GM21515 (cell line): ENCODE measurements around the gene MCOLN1.

Experiments
- ATAC-seq: cut with Tn5 transposase; IDR thresholded peaks from one replicate; pipeline ENCODE4 v1.9.1; 2021; ENCODE audit not compliant: unreplicated experiment

MCOLN1 gene

GRCh38 chr19:7502552-7502951, 19.9 kb upstream of the MCOLN1 start:
- ATAC-seq: no peak

GRCh38 chr19:7504684-7505083, 17.7 kb upstream of the MCOLN1 start:
- no peak for ATAC-seq

DNA sequence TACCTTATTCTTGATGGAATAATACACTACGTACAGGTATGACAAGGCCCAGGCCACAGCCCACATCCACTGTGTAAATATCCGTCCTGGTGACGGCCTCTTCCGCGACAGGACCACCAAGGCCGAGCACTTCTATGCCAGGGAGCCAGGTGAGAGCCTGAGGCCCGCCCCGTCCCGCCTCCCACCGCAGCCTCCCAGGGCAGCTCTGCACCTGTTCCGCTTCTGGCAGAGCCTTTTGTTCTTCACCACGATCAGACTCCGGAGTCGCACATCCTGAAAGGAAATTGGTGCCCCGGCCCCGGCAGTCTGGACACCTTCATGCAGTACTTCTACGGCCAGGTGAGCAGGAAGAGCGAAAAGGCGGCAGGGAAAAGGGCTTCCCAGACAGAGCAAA, 17.1 kb upstream of the MCOLN1 start:
- ATAC-seq: no peak

DNA sequence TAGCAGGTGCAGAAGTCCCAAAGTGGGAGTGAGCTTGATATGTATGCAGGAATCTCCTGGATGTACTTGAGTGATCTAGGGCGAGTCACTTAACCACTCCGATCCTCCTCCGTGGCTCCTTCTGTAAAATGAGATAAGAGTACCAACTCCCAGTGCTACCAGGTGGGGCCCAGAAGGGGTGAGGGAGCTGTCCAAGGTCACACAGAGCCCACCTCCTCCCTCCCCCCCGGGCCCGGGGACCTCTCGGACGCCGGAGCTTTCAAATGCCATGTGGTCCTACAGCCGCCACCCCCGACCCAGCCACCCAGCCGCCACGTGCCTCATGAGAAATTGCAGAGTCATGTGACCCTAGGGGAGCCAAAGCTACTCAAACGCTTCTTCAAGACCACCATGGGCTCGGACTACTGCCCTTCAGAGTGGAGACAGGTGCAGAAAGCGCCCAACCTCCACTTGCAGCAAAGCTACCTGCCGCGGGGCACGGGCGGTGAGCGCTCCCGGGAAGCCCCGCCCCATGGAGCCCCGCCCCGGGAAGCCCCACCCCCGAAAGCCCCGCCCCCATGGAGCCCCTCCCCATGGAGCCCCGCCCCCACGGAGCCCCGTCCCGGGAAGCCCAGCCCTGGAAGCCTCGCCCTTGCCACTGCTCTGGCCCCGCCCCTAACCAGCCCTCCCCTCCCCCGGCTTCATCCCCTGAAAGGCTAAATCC, 16.6 kb upstream of the MCOLN1 start:
- no peak for ATAC-seq

DNA sequence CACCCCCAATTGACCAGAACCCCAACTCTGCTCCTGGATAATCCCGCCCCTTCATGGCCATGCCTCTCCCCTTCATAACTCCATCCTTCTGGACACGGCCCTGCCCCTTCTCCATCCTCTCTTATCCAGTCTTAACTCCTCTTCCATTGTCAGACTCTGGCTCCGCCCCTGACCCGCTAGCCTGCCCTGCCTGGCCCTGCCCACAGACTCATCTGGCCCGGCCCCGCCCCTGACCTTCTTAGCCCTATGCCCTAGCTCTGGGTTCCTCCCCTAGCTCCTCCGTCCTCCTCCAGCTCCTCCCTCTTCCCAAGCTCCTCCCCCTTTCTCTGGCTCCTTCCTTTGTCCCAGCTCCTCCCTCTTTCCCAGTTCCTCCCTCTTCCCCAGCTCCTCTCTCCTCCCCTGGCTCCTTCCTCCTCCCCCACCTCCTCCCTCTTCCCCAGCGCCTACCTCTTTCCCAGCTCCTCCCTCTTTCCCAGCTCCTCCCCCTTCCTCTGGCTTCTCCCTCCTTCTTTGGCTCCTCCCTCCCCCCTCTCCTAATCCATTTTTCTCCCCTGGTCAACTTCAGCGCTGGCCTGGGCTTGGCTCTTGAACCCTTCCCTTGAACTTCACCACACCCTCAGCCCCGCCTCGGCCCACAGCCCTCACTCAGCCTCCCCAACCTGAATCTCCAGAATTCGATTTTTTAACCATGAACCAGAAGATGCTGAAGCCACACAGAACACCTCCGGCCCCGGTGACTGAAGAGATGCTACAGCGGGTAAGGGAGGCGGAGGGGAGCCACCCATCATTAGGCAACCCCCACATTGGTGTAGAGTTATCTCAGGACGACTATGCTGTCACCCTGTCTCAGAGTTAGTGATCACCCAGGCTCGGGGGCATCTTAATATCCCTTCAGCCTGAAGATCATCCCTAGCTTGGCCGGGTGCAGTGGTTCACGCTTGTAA, 15.8 kb upstream of the MCOLN1 start:
- no peak for ATAC-seq

GRCh38 chr19:7507884-7508283, 14.5 kb upstream of the MCOLN1 start:
- ATAC-seq: no peak

- no peak for ATAC-seq
Observed at GRCh38 chr19:7509625-7510024, 12.8 kb upstream of the MCOLN1 start.

DNA sequence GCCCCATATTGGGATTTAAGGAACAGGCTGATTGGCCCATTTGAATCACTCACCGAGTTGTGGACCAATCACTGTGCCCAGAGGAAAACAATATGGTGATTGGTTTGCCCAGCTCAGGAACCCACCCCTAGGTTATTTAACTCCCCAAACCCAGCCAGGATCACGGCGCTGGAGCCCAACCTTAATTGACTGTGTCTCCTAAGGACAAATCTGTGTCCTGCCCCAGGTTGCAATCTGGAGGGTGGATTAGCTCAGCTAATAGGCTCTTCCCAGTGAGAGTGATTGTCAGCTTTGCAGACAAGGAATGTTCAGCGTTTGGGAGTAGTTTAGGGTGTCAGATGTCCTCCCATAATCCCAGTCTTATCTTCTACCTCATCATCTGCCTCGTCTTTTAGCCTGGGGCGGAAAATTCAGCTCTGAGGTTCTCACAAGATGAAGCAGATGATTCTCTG, 10.0 kb upstream of the MCOLN1 start:
- ATAC-seq: no peak

- no peak for ATAC-seq
Observed at GRCh38 chr19:7513809-7514642, 8.4 kb upstream of the MCOLN1 start.

- ATAC-seq: no peak
Observed at GRCh38 chr19:7515110-7515644, 7.2 kb upstream of the MCOLN1 start.

DNA sequence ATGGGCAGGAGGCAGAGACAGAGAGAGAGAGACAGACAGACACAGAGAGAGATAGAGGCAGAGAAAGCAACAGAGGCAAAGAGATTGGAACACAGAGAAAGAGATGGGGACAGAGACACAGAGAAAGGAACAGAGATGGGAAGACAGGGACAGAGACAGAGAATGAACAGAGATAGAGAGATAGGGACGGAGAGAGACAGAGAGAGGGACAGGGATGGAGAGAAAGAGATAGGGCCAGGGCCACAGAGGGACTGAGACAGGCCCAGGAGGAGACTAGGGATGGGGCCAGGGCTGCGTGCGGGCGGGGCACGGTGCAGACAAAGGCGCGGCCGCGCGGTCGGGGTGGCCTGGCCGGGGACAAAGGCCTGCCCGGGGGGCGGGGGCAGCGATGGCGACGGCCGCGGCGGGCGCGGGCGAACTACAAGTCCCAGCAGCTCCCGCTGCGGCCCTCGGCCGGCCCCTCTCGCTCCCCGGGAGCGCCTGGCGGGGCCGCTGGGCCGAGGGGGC, 6.7 kb upstream of the MCOLN1 start, which contains the start of gene ZNF358:
TSS of gene ZNF358 (plus strand) at position 459 of the 507 bp plus-strand sequence. CDS start 3,140 bp downstream, outside the sequence.
- no peak for ATAC-seq

DNA sequence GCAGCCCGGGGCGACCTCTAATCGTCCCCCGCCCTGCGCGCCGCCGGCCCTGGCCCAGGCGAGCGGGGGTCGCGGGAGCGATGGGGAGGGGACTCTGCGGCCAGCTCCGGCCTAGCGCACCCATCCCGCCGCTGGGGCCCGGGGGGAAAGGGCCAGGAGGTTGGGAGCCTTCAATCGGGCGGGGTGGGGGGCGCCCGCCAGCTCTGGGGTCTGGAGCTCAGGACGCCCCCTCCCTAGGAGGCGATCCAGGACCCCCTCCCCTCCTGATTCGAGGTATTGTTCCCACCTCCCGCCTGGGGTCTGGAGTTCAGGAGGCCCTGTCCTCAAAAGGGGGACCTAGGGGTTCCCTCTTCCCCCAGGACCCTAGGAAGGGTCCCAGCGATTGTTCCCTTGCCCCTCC, 6.1 kb upstream of the MCOLN1 start:
- no peak for ATAC-seq

- no peak for ATAC-seq
Observed at GRCh38 chr19:7516878-7517277, 5.5 kb upstream of the MCOLN1 start.

- ATAC-seq: no peak
Observed at GRCh38 chr19:7519361-7520130, 2.9 kb upstream of the MCOLN1 start.

GRCh38 chr19:7520131-7521051, 2.0 kb upstream of the MCOLN1 start:
- ATAC-seq: no peak

DNA sequence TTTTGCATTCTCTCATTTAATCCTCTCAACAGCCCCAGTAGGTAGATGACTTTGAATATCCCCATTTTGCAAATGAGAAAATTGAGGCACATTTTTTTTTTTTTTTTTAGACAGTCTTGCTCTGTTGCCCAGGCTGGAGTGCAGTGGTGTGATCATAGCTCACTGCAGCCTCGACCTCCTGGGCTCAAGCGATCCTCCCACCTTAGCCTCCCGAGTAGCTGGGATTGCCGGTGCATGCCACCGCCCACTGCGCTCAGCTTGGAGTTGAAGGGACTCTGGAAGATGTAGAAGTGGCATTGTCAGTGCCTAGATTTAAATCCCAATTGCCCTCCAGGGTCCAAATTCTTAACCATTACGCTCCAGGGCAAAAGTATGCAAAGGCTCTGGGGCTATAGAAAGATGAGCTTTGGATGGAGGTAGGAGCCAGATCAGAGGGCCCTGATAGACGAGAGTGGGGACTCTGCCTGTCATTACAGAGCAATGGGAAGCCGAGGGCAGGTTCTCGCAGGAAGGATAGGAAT, 813 bp upstream of the MCOLN1 start:
- no peak for ATAC-seq

- ATAC-seq: no peak
Observed at GRCh38 chr19:7522923-7523667, 671 bp downstream of the MCOLN1 start.

DNA sequence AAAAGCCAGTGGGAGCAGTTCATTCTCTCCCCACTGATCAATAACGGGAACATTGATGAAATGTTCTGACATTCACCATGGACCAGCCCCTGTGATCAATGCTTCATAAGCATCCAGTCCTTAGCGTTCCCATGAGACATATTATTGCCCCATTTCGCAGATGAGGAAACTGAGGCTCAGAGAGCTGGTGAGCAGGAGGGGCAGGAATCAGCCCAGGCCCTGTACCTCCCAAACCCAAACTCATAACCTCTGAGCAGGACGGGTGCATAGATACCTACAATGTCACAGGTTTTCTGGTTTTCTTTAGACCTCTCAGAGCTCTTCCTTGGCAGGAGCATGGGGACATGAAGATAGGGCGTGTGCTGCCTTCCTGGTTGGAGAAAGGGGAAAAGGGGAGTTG, 2.1 kb downstream of the MCOLN1 start:
- no peak for ATAC-seq
